Endothelial cell of umbilical vein (primary cell): ENCODE data around the gene APCDD1. TPM values are rescaled to one million over a fixed set of nuclear protein-coding genes. Genes with fewer than 3 reads are reported as not detected.

ENCODE experiments used
- BruUV-seq: library from RNA; stranded (reverse); fragments of 400-500 nt; replicated peaks from 2 replicates; lab custom pipeline; 2021; lab: Mats Ljungman, UMichigan
- CTCF ChIA-PET: fragments of 300-600, 350-600 bp; sonication (Branson Sonifier 250); formaldehyde crosslinking; loops from one replicate; lab custom pipeline; 2021; ENCODE audit warnings: antibody characterized with exemption, inconsistent platforms; lab: Charles Lee
- POLR2A ChIA-PET: fragments of 300-600, 350-600 bp; sonication (Branson Sonifier 250); formaldehyde crosslinking; loops from one replicate; lab custom pipeline; 2021; ENCODE audit warnings: antibody characterized with exemption, inconsistent platforms; lab: Charles Lee
- DNase-seq: peaks from one replicate; pipeline ENCODE4 v3.0.0-alpha.2; 2011; ENCODE audit warnings: low read depth, low spot score
- FAIRE-seq: peaks from 2 replicates; lab custom pipeline; 2011; peaks lifted over from hg19 to GRCh38; lab: Jason Lieb, UNC
- H2AFZ ChIP-seq: 2 replicates; pipeline ENCODE4 v1.6.0; 2012; ENCODE audit warnings: low read depth, low read length, control low read depth, inconsistent platforms
- H3K27ac ChIP-seq: 2 replicates; pipeline ENCODE4 v1.5.1; 2011; ENCODE audit warnings: low read depth, mild to moderate bottlenecking, control low read depth, low read length, moderate library complexity; ENCODE audit not compliant: insufficient read depth
- H3K27me3 ChIP-seq, 2 experiments: 2 replicates each; pipeline versions ENCODE4 v1.6.0 to v1.6.1; 2011; ENCODE audit warnings: low read length in 2 of 2, mixed read lengths in 1 of 2; ENCODE audit not compliant: control insufficient read depth in 2 of 2, insufficient read depth in 2 of 2
- H3K36me3 ChIP-seq, 2 experiments: 2 replicates in 1 of 2; 3 replicates in 1 of 2; pipeline ENCODE4 v1.5.1; 2011; ENCODE audit warnings: low read length in 2 of 2, mild to moderate bottlenecking in 1 of 2, moderate library complexity in 1 of 2; ENCODE audit not compliant: control insufficient read depth in 2 of 2, insufficient read depth in 2 of 2; ENCODE audit errors: extremely low read depth in 1 of 2
- H3K4me1 ChIP-seq: 3 replicates; pipeline ENCODE4 v1.5.1; 2011; ENCODE audit warnings: mild to moderate bottlenecking, low read length; ENCODE audit not compliant: control insufficient read depth, insufficient read depth; ENCODE audit errors: extremely low read depth
- H3K4me2 ChIP-seq: 2 replicates; pipeline ENCODE4 v1.6.1; 2011; ENCODE audit warnings: low read length, control low read depth, mixed read lengths; ENCODE audit not compliant: insufficient read depth
- H3K4me3 ChIP-seq, 3 experiments: fragments of 200-600 bp in 1 of 3; sonication (generic), shearing (Covaris generic) in 1 of 3; replicated peaks in 1 of 3; 2 replicates each; pipeline ENCODE4 v1.5.1; 2011 to 2016; ENCODE audit warnings: control low read depth in 3 of 3, low read length in 3 of 3, mild to moderate bottlenecking in 2 of 3, inconsistent platforms in 1 of 3, low read depth in 1 of 3, moderate library complexity in 1 of 3; ENCODE audit not compliant: insufficient read depth in 1 of 3
- H3K79me2 ChIP-seq: 2 replicates; pipeline ENCODE4 v1.6.0; 2012; ENCODE audit warnings: low read length, inconsistent platforms; ENCODE audit not compliant: control insufficient read depth, insufficient read depth
- H3K9ac ChIP-seq: replicated peaks from 2 replicates; pipeline ENCODE3; 2011; ENCODE audit warnings: low read length, control low read depth; ENCODE audit not compliant: insufficient read depth; ENCODE audit errors: extremely low read depth
- H3K9me1 ChIP-seq: replicated peaks from 3 replicates; pipeline ENCODE4 v1.6.0; 2011; ENCODE audit warnings: mild to moderate bottlenecking, low read length; ENCODE audit not compliant: control insufficient read depth, insufficient read depth; ENCODE audit errors: extremely low read depth
- H3K9me3 ChIP-seq: replicated peaks from 2 replicates; pipeline ENCODE4 v1.5.1; 2012; ENCODE audit warnings: low read length, inconsistent platforms; ENCODE audit not compliant: control insufficient read depth, insufficient read depth
- H4K20me1 ChIP-seq: replicated peaks from 2 replicates; pipeline ENCODE3; 2011; ENCODE audit warnings: mild to moderate bottlenecking, low read length; ENCODE audit not compliant: control insufficient read depth, insufficient read depth; ENCODE audit errors: extremely low read depth
- CTCF ChIP-seq, 2 donors: IDR thresholded peaks; 1 replicate in 1 of 2; 2 replicates in 1 of 2; pipeline ENCODE4 v1.5.1; 2011; ENCODE audit warnings: low read length in 2 of 2, mild to moderate bottlenecking in 2 of 2, moderate library complexity in 2 of 2, control low read depth in 1 of 2, inconsistent platforms in 1 of 2, low read depth in 1 of 2; ENCODE audit not compliant: insufficient read depth in 1 of 2; ENCODE audit errors: extremely low read depth in 1 of 2
- EZH2 ChIP-seq: IDR thresholded peaks from 2 replicates; pipeline ENCODE4 v1.6.1; 2012; ENCODE audit warnings: borderline replicate concordance, low read depth, mild to moderate bottlenecking, moderate library complexity, low read length, inconsistent platforms; ENCODE audit not compliant: severe bottlenecking
- FOS ChIP-seq: IDR thresholded peaks from 2 replicates; pipeline ENCODE4 v1.6.1; 2011; ENCODE audit warnings: mild to moderate bottlenecking, low read length, moderate library complexity, borderline replicate concordance; ENCODE audit not compliant: insufficient read depth
- GATA2 ChIP-seq: IDR thresholded peaks from 2 replicates; pipeline ENCODE4 v1.7.0; 2011; ENCODE audit warnings: low read depth, mild to moderate bottlenecking, moderate library complexity, mixed read lengths, low read length; ENCODE audit not compliant: insufficient read length, insufficient read depth
- JUN ChIP-seq: IDR thresholded peaks from 2 replicates; pipeline ENCODE4 v1.6.1; 2011; ENCODE audit warnings: borderline replicate concordance, low read depth; ENCODE audit not compliant: insufficient read length, insufficient read depth
- MAX ChIP-seq: IDR thresholded peaks from 2 replicates; pipeline ENCODE4 v1.6.1; 2011; ENCODE audit not compliant: insufficient read depth, insufficient read length
- POLR2A ChIP-seq: IDR thresholded peaks from 2 replicates; pipeline ENCODE4 v1.6.1; 2012; ENCODE audit warnings: low read depth, mild to moderate bottlenecking, control low read depth, low read length
- POLR2AphosphoS5 ChIP-seq: IDR thresholded peaks from 2 replicates; pipeline ENCODE4 v1.6.1; 2012; ENCODE audit warnings: low read depth, mild to moderate bottlenecking, control low read depth, low read length, moderate library complexity; ENCODE audit not compliant: insufficient read depth
- dilution Hi-C: fragments of 300-500 bp; cut with MboI; formaldehyde crosslinking; loops from one replicate; pipeline ENCODE4 v1.15.0; 2019; ENCODE audit warnings: low sequenced_read_pairs; ENCODE audit not compliant: extremely low pct_ligation_motif_present
- intact Hi-C: fragments of 100-400 bp; cut with micrococcal nuclease; formaldehyde crosslinking; loops from one replicate; pipeline ENCODE4 v1.10.0; 2022
- polyA plus RNA-seq, 4 experiments: library from polyadenylated mRNA; depleted of rRNA in 3 of 4; stranded (reverse) in 3 of 4; unstranded in 1 of 4; fragments of >200 nt; gene quantifications; 2 replicates each; pipeline versions ENCODE4 v1.2.1 to v1.2.3, GENCODE V29; 2011 to 2012; ENCODE audit warnings: missing spikeins in 1 of 4
- total RNA-seq: library from RNA; stranded (reverse); gene quantifications from 2 replicates; pipeline ENCODE4 v1.2.3, GENCODE V29; 2021

The APCDD1 gene
- total and polyA plus RNA-seq, 2 donors (not counting 3 experiments of a cell fraction or from before 2014, with no cell fraction given), result 0.95 to 1.4 TPM

- H3K4me2 ChIP-seq, result no peak overlapping the region
- intact Hi-C loops, result no loop called here
- no peak overlapping the region for H3K4me3 ChIP-seq
- H3K9me1 ChIP-seq, result no peaks in the 10 kb centered on the region
- no peak overlapping the region for H3K27ac ChIP-seq
- no peak overlapping the region for H3K9ac ChIP-seq
- peaks cover 0 to 5% of the 10 kb centered on the region in 2 experiments for H3K27me3 ChIP-seq
- no TSS peak for BruUV-seq
- no peak for TF ChIP-seq CTCF (IDR thresholded peaks at IDR 0.05; ENCODE audit: extremely low read depth in 1 of 2, insufficient read depth in 1 of 2, low read depth in 1 of 2, low read length in 2 of 2)
- no peak for TF ChIP-seq FOS
- dilution Hi-C loops, result no loop called here
- DNase-seq (no peak), FAIRE-seq (no peak)
- no peaks in the 10 kb centered on the region for H3K36me3 ChIP-seq
- ChIA-PET POLR2A (no interaction called here), CTCF (interaction anchor here (1.4 kb wide), 1 partner anchor 10 kb away, joined by 3 read pairs; no protein-coding TSS in a partner anchor)
- H4K20me1 ChIP-seq, result no peaks in the 10 kb centered on the region
- no peaks in the 10 kb centered on the region for H3K4me1 ChIP-seq
- no peak overlapping the region for H2AFZ ChIP-seq
- H3K79me2 ChIP-seq, result no peaks in the 10 kb centered on the region
- H3K9me3 ChIP-seq, result no peaks in the 10 kb centered on the region
These were observed 18.7 kb downstream of the APCDD1 start for GRCh38 chr18:10473132-10473531.

- Histone ChIP-seq H3K9me3 (no peaks in the 10 kb centered on the region), H3K27me3 (no peaks in the 10 kb centered on the region), H3K9me1 (no peaks in the 10 kb centered on the region), H3K27ac (no peak overlapping the region), H3K4me1 (no peaks in the 10 kb centered on the region), H3K4me3 (no peak overlapping the region), H3K9ac (no peak overlapping the region), H3K4me2 (no peak overlapping the region), H3K79me2 (no peaks in the 10 kb centered on the region), H2AFZ (no peak overlapping the region), H4K20me1 (no peaks in the 10 kb centered on the region), H3K36me3 (no peaks in the 10 kb centered on the region)
- CTCF ChIA-PET, result no interaction called here
- intact Hi-C loops (no loop called here), dilution Hi-C loops (no loop called here)
- DNase-seq (no peak), FAIRE-seq (no peak)
- TF ChIP-seq MAX (no peak), EZH2 (no peak), POLR2AphosphoS5 (no peak), JUN (no peak), GATA2 (no peak), FOS (no peak), POLR2A (no peak)
- POLR2A ChIA-PET, result no interaction called here
- BruUV-seq, result no TSS peak
These were observed 19.9 kb downstream of the APCDD1 start for GRCh38 chr18:10474309-10474708.
